ENCODE measurements around the gene SPRN. TPM values are rescaled to one million over a fixed set of nuclear protein-coding genes. Genes with fewer than 3 reads are reported as not detected.

SPRN gene
- polyA plus RNA-seq, 4 donors, result 3.4 to 7.5 (median 5.3) TPM

DNA sequence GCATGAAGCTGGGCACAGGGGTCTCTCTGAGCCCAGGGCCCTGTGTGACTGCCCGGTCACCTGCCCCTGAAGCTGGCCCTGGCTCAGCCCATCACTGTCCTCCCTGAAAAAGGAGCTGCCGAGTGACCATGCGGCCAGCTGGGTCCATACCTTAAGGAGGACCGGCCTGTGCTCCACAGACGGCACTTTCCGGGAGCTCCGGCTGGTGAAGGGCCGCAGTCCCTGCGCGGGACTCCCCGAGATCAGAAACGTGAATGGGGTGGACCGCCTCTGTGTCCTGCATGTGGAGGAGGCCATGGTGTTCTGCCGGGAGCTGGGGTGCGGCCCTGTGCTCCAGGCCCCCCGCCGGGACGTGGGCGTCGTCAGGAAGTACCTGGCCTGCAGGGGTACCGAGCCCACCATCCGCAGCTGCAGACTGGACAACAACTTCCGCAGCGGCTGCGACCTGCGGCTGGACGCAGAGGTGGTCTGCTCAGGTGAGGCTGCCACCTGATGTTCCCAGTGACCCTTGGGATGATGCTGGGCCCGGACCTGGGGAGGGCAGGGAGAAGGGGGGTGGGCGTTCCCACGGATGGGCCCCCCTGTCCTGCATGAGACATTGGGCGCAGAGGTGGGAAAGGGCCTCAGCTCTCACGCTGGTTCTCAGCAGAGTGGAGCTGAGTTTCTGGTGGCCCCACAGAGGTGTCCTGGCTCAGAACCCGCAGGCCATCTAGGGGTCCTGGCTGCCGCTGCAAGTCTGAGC lies 32.8 kb upstream of the SPRN start:
- no peak for DNase-seq (ENCODE audit: low read depth in 4 of 4, low spot score in 2 of 4)

DNA sequence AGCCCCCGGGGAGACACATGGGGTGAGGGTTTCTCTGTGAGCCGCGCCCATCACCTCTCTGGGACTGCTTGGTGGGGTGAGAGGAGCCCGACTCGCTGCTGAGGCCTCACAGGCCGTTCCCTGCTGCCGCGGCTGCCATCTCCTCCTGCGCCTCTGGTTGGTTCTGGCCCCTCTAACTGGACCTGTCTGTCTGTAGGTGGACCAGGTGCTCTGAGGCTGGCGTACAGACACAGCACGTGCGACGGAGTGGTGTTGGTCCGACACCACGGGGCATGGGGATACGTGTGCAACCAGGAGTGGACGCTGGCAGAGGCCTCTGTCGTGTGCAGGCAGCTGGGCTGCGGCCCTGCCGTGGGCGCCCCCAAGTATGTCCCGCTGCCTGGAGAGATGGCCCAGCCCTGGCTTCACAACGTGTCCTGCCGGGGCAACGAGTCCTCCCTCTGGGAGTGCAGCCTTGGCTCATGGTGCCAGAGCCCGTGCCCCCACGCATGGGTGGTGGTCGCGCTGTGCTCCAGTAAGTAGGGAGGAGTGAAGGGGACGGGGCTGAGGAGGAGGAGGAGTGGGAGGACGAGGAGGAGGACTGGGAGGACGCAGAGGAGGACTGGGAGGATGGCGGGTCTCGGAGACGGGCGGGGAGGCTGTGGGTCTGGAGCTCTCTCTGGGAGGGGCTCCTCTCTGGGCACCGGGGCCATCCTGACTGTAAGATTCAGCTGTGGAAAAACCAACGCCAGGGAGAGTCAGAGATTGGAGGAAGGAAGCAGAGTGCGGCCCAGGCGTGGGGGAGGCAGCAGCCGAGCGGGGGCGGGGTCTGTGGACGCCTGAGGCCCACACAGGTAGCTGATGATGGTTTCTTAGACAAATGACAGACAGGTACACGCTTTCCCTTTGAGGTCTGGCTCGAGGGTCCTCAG lies 31.9 kb upstream of the SPRN start:
- DNase-seq (ENCODE audit: low read depth in 4 of 4, low spot score in 2 of 4), result no peak

DNA sequence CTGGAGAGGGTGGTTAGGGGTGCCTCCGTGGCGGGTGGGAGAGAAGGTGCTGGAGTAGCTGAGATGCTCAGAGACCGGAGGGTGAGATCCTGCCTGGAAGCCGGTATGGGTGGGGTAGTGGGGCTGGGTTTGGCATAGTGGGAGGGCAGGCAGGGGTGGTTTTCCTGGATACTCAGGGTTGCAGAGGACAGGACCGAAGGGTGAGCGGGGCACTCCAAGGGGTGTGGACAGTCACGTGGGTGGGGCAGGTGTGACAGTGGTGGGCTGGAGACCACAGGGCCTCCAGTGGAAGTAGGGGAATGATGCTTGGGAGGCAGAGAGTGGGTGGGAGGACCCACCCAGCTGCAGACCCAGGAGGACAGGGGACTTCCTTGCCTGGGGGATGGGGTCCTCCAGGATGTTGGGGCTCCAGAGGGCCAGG lies 31.2 kb upstream of the SPRN start:
- no peak for DNase-seq (ENCODE audit: low read depth in 4 of 4, low spot score in 2 of 4)

DNA sequence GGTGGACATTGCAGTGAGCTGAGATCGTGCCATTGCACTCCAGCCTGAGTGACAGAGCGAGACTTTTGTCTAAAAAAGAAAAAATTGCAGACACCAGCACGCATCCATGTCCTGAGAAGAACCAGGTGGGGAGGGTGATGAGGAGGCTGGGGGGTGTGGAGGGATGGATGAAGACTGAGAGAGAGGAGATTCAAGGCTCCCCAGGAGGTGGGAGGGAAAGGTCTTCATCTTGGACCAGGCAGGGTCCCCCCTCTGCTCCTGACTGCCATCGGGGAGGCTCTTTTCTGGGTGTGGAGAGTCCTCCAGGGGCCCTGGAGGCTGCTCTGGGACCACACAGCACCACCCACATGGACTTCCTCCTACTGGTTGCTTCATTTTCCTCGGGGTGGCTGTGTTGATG lies 30.8 kb upstream of the SPRN start:
- DNase-seq (ENCODE audit: low read depth in 4 of 4, low spot score in 2 of 4), result no peak

DNA sequence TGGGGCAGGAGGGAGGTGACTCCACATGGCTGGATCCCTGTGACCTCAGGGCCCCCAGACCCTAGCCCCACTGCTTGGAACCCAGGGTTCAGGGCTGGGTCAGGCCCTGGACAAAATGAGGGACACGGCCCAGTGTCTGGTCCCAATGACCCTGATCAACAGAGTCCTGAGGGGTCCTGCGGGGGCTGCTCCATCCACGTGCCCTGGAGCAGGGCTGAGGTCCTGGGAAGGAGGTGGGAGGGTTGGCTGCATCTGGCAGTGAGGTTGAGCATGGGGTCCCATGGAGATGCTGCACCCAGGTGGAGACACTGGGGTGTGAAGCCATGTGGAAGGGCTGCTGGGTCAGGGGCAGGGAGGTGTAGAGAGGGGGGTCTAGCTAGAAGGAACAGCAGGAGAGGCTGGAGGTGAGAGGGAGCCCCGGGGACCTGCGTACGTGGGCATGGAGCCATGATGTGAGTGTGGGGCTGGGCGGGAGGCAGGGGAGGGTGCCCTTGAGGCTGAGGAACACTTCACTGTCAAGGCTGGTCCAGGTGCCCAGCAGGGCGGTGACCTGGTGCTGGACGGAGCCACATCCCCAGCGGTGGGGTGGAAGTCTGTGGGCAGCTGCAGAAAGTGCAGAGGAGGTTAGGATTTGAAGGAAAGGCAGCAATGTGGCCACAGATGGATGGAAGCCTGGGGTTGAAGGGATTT lies 29.9 kb upstream of the SPRN start:
- no peak for DNase-seq (ENCODE audit: low read depth in 4 of 4, low spot score in 2 of 4)

DNA sequence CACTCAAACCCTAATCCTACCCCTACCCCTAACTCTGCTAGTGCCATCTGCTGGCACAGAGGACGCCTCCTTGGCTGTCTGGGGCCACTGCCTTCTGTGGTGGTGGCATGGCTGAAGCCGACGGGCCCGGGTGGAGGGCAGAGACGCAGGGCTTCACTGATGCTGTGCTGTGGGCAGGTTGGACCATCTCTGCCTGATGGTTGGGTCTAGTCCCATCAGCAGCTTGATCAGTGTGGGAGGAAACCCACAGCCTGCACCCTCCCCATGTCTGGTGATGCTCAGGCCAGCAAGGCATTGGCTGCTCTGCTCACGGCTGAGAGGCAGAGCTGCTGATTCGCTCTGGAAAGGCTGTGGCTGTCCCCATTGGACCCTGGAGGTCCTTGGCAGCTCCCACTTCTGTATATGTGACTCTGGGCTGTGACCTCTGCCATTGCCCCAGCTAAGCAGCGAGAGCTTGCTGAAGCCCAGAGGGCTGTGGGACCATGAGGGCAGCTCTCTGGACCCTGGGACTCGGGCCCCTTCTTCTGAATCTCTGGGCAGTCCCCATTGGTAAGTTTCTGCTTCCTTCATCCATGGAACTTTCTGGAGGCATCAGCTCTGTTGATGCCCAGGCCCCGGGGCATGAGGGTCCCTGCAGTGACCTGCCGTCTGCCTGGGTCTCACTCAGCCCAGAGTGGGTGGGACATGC lies 29.2 kb upstream of the SPRN start, which contains the start of gene SCART1:
Gene SCART1, plus strand, starts transcription at position 430 of the 688 bp plus-strand sequence. Its CDS starts 53 bp downstream, at position 483.
- no peak for DNase-seq (ENCODE audit: low read depth in 4 of 4, low spot score in 2 of 4)

DNA sequence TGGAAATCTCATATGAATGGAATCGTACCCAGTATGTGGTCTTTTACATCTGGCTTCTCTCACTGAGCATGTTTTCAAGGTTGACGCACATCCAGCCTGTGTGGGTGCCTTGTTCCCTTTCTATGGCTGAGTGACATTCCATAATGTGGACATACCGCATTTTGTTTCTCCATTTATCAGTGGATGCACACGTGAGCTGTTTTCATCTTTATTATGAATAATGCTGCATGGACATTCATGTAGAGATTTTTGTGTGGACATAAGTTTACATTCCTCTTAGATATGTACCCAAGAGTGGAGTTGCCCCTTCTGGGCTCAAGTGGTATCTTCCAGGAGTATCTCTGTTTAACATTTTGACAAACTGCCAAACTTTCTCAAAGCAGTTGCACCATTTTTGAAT lies 28.0 kb upstream of the SPRN start:
- no peak for DNase-seq (ENCODE audit: low read depth in 4 of 4, low spot score in 2 of 4)

DNA sequence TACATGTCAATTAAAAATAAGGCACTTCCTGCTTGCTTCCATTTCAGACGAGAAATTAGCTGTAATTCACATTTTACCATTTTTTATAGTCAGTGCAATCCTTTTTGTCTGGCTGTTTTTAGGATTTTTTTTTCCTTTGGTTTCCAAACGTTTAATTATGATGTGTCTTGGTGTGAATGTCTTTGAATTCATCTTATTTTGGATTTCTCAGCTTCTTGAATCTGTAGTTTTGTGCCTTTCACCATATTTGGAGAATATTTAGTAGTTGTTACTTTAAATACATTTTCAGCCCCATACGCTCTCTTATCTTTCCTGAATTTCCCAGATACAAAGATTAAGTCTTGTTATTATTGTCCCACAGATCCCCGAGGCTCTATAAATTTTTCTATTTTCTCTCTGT lies 26.9 kb upstream of the SPRN start:
- no peak for DNase-seq (ENCODE audit: low read depth in 4 of 4, low spot score in 2 of 4)

DNA sequence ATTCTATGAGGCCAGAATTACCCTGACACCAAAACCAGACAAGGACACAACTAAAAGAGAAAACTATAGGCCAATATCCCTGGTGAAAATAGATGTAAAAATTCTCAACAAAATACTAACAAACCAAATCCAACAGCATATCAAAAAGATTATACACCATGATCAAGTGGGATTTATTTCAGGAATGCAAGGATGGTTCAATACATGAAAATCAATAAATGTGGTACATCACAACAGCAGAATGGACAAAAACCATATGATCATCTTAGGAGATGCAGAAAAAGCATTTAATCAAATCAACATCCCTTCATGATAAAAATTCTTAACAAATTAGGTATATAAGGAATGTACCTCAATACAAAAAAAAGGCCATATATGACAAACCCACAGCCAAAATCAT lies 23.7 kb upstream of the SPRN start:
- DNase-seq (ENCODE audit: low read depth in 4 of 4, low spot score in 2 of 4), result no peak

DNA sequence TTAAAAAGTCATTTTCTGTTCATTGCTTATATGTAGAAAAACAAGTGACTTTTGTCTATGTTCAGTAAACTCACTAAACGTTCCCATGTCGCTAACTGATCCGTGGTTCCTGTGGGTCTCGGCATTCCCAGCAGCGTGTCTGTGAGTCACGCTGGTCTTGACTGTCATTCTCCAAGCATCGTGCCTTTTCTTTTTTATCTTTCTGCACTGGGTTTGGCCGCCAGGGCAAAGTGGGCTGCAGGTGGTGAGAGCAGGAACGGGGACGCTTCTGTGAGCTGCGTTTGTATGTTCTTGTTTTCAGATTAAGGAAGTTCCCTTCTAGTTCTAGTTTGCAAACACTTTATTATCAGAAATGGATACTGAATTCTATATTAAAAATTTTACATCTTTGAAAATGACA lies 22.6 kb upstream of the SPRN start:
- no peak for DNase-seq (ENCODE audit: low read depth in 4 of 4, low spot score in 2 of 4)

DNA sequence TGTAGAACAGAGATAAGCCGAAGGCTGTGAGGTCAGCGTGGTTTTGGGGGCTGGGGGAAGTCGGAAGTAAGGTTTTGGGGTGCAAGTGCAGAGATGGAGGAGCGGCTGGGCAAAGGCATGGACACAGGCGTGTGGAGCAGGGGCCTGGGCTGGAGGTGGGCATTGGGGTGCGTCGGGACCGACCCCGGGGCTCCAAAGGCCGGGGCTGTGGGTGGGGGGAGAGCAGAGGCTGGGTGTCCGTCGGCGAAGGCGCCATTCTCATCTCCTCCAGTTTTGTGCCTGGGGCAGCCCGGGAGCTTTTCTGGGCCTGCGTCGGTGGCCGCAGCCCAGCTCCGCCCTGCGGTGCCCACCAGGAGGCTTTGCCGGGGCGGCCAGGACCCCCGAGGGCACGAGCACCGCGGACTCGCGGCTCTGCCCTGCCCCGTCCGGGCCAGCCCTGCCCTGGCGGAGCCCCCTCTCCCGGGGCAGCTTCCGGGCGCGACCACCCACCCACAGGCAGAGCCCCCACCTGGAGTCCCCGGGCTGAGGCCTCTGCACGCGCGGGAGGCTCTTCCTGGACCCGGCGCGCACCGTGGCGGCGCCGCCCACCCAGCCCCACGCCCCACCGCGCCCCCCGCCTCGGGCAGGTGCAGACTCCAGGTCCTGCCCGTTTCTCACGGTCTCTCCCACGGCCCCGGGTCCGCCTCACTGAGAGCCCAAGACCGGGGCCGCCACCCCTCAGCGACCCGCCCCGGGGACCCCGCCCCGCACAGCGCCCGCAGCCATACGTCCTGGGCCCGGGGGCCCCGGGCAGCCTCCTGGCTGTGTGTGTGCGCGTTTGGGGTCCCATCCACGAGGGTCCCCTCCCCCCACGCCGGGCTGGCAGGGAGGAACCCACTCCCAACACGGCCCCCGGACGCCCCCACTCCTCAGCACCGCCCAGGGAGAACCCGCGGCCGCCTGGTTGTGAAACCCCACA lies 21.6 kb upstream of the SPRN start:
- no peak for DNase-seq (ENCODE audit: low read depth in 4 of 4, low spot score in 2 of 4)

DNA sequence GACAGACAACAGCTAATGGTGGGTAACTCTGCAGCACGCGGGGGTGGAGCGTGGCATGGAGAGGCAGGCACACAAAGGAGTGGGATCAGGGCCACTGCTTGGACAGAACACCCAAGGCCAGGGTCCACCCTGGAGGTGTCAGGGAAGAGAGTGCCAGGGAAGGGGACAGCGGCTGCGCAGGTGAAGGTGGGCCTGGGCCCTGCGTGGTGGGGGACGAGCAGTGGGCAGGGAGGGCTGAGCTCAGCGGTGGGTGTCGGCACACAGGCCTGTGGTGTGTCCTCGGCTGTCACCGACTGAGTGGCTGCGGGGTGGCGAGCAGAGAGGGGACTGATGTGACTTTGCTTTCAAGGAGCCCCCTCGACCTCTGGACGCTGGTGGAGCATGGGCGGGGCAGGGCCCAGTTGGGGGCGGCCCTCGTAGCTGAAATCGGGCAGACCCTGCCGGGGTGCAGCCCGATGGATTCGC lies 20.9 kb upstream of the SPRN start:
- no peak for DNase-seq (ENCODE audit: low read depth in 4 of 4, low spot score in 2 of 4)

DNA sequence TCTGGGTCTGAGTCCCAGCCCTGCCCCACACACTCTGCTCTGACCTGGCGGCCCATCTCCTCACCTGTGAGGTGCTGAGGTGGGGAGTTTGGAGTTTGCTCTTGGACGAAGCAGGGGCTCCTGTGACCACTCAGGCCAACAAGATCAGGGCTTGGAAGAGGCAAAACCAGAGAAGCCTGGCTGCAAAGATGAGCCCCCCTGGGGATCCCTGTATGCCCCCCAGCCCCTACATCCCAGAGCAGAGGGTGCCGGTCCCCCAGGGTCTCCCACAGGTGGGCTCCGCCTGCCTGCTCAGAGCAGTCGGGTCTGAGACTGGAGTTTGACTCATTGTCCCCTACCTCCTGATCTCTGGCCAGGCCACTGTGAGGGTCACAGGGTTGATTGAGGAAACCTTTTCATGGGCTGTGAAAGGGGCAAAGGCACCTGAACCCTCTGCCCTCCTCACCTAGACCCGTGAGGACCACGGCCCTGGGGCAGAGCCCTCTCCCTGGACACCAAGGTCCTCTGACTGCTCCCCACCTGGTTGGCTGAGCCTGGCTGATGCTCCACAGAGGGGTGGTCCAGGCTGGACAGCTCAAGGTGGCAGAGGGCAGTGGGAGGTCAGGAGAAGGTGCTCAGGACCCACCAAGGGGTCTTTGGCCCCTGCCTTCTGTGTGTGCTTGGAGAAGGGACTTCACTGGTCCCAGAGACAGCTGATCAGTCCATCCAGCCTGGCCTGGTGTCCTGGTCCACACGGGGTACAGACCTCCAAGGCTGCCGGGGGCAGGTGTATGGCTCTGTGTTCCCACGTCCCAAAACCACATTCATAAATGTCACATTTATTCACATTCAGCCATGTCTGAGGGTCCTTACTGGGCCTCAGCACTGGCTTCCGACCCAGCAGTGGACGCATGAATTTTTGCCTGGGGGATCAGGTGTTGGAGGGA lies 20.2 kb upstream of the SPRN start:
- no peak for DNase-seq (ENCODE audit: low read depth in 4 of 4, low spot score in 2 of 4)

DNA sequence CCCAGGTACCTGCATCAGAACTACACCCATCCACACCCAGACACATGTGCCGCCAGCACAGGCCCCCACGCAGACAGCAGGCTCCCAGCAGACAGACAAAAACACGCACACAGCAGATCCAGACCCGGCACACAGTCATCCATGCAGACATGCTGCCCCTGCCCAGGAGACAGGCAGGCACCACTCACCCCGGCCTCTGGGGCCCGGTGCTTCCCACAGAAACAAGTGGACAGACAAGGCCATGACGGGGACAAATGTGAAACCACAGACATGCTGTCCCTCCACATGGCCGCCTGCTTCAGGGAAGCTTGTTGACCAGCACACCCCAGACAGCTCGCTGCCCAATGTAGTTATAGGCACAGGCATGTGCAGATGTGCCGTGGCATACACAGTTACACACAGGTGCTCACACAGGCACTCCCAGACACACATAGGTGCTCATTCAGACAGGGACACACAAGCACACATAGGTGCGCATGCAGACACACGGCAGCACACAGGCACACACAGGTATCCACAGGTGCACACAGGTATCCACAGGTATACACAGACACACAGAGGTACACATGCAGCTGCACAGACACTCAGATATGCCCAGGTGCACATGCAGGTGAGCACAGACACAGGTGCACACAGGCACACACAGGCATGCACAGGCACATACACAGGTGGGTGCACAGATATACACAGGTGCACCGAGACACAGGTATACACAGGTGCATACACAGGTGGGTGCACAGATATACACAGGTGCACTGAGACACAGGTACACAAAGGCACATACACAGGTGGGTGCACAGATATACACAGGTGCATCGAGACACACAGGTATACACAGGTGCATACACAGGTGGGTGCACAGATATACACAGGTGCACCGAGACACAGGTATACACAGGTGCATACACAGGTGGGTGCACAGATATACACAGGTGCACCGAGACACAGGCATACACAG lies 18.8 kb upstream of the SPRN start:
- no peak for DNase-seq (ENCODE audit: low read depth in 4 of 4, low spot score in 2 of 4)

DNA sequence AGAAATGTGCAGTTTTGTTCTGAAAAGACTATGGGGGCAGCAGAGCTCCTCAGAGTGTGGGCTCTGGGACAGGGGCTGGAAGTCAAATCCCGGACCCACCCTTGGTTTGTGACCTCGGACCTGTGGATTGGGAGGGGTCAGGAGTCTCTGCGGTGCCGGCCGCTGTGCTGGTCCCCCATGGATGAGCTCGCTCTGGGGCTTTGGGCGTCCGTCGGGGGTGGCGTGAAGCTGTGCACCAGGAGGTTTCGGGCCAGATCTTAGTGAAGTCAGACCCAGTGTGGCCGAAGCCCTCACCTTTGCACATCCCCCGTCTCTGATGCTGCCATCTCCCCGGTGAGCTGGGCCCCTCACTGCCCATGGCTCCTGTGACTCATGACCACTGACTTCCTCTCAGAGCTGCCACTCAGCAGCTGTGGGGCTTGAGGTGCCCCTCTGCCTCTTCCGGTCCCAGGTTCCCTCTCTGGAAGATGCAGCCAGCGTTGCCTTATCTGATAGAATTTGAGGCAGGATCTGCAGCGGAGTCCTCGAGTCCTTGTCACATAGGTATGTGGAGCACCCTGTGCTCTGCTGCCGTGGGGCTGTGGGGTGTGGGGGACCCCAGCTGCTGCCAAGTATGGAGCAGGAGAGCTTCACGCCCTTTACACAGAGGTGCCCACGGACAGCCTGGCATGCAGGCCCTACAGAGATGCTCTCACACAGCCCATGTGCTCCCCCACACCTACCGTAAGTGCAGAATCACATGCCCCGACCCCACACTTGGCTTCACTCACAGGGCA lies 18.0 kb upstream of the SPRN start:
- no peak for DNase-seq (ENCODE audit: low read depth in 4 of 4, low spot score in 2 of 4)

DNA sequence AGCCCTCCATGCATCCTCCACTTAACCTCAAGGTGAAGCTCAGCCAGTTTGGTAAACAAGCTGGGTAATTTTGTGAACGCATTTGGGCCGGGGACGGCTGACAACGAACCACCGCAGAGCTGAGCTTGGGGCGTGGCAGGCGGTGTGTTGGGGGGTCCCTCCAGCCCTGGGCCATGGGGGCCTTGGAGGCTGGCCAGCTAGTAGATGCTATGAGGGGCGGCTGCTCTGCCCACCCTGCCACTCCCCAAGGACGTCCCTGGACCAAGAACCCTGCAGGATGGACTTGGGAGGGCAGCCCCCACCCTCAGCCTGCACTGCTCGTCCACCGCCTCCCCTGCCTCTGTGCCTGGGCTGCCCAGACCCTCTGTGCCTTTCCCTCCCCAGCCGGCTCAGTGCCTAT lies 17.4 kb upstream of the SPRN start:
- DNase-seq (ENCODE audit: low read depth in 4 of 4, low spot score in 2 of 4), result no peak
